NCI-H345 treated with DMSO at 0.1 percent for 48 hours (cell line): ENCODE measurements around the gene PRRT1B.

Experiments used
- DNase-seq: peaks from one replicate; lab custom pipeline; 2025; ENCODE audit not compliant: unreplicated experiment; lab: John Stamatoyannopoulos, UW

PRRT1B gene

DNA sequence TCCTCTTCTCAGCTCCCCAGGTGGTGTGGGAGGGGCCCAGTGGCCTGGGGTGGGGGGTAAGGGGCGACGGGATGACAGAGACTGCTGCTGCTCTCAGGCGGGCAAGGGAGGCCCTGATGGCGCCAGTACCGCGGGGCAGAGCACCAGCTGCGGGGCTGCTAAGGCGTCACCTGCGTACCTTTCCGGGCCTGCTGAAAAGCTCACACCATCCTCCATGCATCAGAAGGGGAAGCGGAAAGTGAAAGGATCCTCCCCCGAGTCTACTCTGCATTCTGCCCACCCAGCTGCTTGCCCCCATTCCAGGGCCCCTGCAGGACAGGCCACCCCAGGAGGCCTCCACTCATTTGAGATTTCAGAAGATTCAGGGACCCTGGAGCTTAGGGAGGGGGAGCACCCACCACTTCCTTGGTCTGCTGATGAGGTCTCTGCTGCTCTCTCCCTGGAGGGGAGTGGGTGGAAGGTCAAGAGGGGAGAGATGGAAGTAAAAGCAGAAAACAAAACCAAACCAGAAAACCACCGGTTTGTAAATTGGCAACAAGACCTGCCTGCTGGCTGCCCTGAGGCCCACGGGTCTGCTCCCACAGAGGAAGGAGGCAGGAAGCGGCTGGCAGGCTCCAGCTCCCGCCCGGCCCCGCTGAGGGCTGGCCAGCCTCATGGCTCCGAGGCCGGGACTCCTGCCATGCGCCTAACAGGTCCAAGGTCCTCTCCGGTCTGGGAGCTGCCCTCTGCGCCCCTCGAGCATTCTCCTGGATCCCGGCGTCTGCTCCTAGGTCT is 33.6 kb downstream of the PRRT1B start:
- DNase-seq = no peak

DNA sequence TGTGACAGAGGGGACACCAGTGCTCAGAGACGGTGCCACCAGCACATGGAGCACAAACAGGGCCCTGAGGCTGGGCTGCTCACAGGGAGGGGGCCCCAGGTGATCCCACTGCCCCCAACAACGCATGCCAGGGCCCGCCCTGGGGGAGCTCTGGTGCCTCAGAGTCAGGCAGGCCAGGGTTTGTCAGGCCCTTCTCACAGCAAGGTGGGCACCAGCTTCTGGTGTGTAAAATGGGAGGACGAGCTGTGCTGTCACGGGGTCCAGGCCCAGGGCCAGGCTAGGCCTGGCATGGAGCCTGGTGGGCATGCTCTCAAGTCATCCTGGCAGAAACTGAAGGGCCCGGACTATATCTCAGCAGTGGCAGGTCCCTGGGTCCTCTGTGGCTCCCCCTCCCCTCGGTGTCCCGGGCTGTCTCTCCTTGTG is 34.5 kb downstream of the PRRT1B start:
- no peak for DNase-seq

DNA sequence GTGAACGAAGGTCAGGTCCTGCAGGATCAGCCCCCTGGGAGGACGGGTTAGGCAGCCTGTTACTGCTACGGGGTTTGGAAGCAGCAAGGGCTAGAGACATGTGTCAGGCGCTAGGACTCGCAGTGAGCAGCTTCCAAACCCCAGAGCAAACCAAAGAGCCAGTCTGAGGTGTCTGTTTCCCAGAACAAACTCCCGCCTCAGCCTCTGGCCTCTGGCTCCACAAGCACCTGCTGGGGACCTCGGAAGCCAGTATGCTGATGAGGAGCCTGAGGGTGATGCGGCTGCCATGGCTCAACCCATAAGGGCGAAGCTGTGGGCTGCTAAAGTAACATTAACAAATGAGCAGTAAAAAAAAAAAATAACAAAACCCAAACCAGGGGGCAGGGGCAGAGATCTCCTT is 35.0 kb downstream of the PRRT1B start:
- DNase-seq = no peak

DNA sequence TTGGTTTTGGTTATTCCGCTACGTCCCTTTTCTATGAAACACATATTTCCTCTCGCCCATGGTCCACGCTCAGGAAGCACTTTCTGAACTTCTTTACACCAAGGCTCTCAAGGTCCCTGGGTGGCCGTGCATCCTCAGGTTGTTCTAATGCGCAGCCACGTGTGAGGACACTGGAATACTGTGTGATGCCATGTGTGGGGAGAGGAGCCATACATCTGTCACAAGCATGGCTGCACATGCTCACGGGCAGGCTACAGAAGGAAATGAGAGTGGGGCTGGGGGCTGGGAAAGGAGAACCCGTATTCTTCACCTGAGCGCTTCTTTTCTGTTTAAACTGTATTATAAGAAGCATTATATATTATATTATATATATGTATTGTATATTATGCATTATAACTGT is 36.7 kb downstream of the PRRT1B start:
- DNase-seq = no peak

DNA sequence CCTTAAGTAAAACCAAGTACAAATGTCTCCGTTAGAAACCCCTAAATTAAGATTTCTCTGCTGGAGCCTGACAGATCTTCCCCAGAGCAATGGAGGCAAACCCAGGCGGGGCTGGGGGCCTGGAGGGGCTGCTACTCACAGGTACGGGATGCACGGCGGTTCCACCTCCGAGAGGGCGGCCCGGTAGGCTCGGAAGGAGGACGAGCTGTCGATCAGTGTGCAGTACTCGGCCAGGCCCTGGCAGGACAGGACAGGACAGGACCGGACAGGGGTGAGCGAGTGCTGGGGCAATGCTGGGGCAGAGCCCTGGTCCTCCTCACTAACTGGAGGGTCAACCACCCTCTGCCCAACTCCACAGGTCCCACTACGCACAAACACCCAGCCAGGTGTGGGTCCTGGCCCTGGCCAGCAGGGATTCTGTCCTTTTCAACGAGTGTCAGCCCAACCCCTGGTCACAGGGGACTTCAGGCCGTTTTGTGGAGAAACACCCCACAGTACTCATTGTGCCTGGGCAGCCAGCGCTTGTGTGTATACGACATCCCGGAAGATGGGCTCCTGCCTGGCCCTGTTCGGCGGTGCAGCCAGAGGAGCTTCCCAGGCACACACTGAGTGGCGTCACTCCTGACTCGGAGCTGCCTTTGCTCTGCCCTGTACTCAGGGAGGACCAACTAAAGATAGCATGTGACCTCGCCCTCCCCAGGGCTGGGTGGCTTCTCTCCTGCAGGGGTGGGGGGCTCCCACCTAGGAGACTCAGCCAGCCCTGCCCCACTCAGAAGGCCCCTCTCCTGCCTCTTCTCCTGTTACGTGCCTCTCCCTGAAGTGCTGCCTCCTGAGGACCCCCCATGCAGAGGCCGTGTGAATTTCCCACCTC is 37.4 kb downstream of the PRRT1B start:
- DNase-seq = no peak

DNA sequence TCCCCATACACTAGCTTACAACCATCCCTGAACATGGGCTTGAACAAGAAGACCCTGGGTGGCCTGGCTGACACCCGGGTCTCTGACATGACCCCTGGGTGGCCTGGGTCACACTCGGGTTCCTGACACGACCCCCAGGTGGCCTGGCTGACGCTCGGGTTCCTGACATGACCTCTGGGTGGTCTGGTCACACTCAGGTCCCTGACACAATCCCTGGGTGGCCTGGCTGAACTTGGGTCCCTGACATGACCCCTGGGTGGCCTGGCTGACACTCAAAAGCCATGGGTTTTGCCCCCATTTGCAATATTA is 38.0 kb downstream of the PRRT1B start:
- DNase-seq = no peak

DNA sequence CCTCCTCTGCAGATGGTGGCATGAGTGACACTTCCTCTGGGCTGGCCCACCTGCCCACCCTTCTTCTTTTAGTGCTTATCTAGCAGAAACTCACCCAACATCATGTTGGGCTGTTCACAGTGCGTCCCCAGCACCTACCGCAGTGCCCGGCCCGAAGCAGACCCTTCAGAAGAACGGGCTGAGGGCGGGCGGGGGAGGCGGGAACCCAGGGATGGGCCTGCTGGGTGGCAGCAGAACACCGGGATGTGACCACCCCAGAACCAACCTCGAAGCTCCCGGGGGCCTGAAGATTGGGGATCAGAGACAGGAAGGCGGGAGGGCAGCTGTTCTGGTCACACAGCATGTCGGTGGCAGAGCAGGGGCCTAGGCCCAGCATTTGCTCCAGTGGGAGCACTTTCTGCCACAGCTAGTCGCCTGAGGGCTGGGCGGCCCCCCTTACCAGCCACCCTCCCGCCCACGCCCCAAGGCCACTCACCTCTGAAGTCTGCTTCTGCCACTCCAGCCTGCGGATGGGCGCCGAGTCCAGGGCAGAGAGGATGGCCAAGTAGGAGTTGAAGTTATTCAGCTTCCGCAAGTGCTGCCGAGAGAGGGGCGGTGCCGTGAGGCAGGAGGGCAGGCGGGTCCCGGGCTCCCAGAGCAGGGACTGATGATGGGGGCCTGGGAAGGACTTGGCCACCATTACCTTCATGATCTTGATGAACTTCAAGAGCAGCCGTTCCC is 38.7 kb downstream of the PRRT1B start:
- DNase-seq = no peak

DNA sequence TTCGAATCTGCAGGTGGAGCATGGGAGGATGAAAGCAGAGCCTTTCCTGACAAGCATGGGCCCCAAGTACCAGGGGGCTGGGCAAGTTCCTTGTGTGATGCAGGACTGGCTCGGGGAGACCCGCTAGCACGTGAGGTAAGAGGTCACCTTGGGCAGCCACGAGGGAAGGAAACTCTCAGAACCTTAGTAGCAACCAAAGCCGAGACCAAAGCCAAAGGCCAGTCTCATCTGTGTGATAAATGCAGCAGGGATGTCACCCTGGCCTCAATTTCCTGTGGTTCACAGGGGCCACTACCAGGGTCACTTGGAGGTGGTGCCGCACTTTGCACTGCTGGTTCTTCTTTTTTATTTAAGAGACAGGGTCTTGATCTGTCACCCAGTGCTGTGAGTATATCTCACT is 39.5 kb downstream of the PRRT1B start:
- no peak for DNase-seq

DNA sequence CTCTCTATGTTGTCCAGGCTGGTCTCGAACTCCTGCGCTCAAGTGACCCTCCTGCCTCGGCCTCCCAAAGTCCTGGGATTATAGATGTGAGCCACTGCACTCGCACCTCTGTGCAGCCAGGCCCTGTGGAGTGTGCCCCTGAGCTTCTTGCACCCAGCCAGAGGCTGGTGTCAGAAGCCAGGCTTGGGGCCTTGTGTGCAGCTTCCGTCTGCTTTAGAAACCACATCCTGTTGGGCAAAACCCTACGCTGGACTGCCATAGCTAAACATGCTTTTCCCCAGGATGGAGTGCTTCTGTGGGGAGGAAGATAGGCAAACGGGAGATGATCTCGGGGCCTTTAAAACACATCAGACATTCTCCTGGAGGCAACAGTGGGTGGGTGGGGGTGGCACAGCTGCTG is 40.1 kb downstream of the PRRT1B start:
- no peak for DNase-seq

DNA sequence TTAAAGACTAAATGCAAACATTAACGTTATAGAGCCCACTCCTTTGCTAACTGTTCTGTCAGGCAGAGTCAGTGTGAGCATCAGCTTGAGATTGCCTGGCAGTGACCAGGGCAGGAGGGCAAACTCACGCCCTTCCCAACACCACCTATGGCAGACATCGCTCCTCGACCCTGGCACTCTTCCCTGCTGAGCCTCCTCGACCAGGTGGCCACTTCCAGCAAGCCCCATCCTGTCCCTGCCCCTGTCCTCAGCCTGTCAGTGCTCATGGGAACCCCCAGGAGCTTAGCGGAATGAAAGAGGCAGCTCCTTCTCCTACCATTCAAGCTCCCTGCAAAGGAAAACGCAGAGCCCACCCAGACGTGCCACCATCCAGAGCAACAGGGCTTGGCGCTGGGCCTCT is 42.0 kb downstream of the PRRT1B start:
- no peak for DNase-seq

DNA sequence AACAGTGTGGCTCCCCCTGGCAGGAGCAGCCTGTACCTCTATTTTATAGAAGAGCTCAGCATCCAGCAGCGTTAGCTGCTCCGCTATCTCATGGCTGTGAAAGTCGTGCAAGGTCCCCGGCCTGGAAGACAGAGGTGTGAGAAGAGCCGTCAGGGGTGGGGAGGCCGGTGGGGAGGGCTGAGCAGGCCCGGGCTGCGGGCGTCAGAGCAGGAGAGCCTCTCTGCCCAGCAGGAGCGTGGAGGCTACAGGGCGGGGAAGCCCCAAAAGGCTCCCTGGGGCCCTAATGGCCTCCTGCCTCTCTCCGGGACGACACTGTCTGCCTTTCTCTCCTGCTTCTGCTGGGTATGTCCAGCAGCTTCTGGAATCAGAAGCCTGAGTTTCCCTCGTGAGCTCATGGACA is 42.6 kb downstream of the PRRT1B start:
- no peak for DNase-seq

DNA sequence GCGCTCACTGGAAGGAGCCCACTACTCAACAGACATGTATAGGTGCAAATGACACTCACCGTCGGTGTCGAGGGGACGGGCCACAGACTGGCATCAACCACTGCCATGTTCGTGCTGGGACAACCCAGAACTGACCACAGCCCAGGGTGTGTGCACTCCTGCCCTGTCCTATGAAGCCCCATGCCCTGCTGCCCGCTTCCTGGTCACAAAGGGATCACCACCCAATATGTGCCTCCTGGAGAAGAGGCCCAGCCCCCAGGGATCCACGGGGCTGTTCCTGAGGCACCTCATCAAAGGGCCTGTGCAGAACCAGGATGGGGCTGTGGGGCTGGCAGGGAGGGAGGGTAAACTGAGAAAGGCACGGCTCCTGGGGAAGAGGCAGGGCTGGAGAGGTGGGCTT is 43.1 kb downstream of the PRRT1B start:
- DNase-seq = no peak

DNA sequence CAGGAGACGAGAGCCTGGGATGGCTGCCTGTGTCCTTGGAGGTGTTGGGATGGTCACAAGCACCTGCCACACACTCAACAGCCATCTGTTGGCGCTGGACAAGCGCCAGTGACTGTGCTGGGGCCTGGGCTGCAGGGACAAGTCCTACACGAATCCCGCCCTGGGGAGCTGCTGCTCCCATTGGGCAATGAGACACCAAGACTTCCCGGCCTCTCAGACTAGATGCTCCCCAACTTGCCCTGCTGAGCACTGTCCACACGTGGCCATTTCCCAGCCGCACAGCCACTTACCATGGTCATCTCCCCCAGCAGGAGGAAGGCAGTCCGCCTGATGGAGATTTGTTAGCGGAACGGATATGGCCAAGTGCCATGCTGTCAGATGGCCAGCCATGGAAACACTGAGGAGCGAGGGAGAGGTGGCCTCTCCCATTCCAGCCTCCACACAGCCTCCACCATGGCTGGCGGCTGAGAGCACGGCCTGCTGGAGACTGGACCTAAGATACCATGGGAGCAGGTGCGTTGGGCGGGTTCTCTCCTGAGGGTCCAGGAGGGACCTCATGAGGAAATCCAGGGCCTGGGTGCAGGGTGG is 43.9 kb downstream of the PRRT1B start:
- DNase-seq = no peak

DNA sequence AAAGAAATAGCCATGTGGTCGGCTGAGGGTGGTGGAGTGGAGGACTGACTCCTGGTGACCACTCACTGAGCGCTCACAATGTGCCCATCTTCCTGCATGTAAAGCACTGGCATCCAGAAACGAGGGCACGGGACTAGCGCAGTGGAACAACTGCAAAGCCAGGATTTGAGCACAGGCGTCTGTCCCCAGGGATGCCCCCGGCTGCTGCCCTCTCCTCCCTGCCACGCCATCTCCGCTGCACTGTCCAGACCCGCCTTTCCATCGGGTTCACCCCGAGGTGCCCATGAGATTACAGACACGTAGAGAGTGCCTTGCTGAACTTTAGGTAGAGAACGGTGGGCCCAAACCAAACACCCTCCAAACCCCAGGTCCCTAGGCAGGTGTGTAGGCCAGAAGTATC is 44.7 kb downstream of the PRRT1B start:
- no peak for DNase-seq

DNA sequence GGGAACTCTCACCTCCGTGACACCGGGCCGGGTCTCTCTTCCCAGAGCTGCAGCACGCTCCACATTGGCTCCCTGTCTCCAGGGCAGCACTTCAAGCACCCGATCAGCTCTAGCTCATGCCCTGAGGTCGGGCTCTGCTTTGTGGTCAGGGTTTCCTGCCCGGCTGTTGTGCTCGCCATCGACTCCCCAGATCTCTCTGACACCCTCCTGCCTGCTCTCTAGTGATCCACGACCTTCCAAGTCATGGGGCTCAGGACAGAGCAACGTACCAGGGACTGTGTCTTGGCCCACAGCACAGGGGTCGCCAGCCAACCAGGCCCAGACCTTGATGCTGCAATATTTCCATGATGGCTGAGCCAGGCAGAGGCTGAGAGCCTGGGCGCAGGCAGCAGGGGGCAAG is 45.1 kb downstream of the PRRT1B start:
- no peak for DNase-seq

DNA sequence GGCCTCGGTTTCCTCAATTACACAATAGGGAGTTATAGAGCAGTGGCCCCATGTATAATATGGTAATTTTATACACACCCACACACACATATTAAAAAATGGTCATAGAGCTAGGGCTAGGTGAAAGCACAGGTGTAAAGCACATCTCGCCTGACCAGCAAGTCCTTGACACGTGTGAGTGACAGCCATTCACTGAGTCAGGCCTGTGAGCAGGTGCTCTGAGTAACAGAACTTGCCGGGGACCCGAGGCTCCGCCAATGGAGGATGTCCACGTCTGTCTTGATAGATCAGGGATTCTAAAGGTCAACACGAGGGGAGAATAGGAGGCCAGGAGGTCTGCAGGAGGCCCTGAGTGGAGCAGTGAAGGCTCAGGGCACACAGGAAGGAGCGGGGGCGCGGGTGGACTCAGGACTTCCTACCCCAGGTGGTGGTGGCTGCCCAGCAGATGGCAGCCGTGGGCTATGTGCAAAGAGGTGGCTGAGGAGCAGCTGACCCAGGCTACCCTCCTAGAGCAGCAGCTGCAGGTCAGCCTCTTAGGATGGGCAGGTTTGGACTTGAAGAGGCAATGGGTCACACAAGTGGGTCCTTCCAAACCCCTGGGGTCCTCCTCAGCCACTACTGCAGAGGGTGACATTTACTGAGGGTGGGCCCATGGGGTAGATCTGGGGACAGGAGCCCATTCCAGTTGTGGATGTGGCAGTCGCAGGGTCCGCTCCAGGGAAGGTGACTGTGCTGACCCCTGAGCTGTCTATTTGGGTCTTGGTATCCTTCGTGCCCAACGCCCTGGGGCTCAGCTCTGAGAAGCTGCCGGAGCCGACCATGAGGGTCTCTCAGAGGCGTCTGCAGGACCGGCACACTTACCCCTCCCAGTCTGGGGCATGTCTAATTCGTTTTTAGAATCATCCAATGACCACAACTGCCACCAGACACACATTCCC is 45.9 kb downstream of the PRRT1B start:
- peak; percentile 52 for DNase-seq

DNA sequence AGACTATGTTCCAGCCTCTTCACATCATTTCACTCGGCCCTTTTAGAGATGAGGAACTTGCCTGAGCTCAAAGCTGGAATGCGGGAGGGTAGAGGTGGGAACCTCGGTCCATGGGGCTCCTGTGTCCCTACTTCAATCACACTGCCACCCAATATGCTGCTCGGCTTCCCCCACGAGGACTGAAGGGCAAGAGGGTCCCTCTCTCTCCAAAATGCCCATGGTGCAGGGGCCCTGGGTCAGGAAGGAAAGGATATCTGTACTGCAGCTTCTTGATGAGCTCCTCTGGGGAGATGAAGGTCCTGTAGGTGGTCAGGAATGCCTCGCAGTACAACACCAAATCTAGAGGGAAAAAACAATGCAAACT is 46.5 kb downstream of the PRRT1B start:
- DNase-seq = no peak

DNA sequence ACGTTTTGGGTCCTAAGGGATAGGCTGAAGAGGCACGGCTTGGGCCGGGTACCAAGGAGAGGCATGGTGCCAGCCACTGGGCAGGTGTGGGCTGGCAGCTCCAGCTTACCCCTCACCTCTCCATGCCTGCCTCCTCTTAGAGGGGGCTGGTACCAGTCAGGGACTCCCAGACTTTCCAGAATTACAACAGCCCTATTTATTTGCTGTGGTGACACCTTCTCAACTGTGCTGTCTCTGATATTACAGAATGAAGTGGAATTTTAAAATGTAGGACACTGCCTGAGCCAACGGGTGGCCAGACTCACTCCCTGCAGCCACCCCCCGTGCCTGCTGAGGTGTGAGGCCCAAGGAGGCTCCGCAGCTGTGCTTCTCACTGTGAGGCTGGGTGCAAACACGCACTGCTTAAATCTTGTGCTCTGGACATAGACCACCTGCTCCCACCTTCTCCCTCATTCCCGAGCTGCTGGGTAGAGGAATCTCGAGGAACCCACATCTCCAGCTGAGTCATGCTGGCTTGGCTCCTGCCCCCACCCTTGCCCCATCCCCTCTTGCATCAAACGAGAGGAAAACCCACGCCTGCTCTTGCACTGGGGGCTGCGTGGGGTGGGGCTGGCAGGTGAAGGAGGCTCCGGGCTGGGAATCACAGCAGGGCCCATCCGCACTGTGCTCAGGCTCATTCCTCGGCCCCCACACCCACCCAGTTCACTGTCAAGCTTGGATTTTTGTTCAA is 47.9 kb downstream of the PRRT1B start:
- DNase-seq = no peak

DNA sequence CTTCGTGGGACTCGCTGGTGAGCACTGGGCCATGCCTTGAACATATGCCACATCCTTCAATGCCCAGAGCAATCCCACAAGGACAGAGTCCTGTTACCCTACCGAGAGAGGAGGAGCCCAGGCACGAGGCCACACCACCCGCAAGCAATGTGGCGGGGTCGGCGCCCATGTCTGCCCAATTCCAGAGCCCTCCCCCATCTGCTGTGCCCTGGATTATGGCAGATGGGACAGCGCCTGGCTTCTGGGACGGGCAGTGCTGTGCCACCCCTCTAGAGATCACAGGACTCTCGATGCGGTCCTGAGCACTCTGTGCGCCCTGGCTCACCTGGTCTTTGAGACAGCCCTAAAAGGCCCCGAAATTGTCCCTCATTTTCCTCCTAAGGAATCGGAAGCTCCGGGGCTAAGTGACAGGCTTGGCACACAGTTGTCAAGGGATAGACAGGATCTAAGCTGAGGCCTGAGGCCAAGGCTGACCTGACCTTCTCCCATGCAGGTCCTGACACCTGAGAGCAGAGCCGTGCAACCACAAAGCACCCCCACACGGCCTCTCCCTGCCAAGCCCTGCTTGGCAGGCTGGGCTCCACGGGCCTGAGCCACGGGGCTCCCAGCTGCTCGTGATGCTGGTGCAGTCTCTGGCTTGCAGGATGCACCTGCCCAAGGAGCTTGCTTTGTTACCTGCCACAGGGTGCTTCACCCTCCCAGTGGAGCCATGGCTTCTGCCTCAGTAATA is 48.8 kb downstream of the PRRT1B start:
- no peak for DNase-seq
